Measurements from ENCODE around the gene TEKT5.

Gene TEKT5

DNA sequence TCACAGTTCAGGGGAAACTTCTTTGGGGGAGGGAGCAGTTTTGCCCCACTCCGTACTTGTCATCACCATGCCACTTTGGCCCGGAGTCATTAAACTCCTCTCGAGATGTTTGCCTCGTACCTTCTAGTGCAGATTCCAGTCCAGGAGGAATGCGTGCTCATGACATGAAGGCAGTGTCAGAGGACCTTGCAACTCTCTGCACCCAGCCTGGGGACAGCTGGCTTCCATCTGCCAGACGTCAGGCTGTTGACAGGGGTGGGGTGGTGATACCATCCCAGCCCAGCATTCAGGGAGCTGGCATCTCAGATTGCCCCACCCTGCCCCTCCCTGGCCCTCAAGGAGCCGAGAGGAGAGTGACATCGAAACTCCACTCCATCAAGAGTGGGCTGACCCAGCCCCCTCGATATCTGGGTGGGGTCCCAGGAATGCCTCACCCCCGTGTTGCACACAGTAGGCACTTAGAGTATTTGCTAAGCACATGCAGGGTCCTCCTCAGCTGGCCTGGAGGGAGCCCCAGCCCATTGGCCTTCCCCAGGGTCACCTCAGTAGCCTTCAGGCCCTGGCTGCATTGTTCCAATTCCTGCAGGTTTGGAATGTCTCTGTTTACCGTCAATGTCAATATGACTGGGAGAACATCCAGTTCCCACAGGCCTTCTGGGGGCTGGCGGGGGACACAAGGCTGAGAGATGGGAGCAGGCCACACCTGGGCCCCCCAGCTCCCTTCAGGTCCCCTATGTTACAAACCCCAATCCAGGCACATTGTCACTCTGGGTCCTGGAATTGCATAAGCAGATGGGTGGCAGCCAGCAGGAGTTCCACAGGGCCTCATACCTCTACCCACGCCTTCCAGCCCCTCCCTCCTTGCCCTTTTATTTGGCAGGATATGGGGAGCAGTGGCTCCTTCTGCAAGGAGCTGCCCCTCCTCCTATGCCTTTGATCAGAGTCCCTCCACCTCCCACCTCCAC is 93.0 kb downstream of the TEKT5 start:
- H3K27ac ChIP-seq (ENCODE audit: low read length), result no peak overlapping the region
- no peaks in the 10 kb centered on the region for H3K27me3 ChIP-seq (ENCODE audit: low read depth, low read length)
- peaks cover 5 to 21% of the 10 kb centered on the region in 2 donors for H3K4me1 ChIP-seq (ENCODE audit: control insufficient read depth in 1 of 2, insufficient read depth in 2 of 2, low read length in 2 of 2)
- H3K4me3 ChIP-seq (ENCODE audit: low read depth in 1 of 2, low read length in 2 of 2), result no peak overlapping the region
- no peaks in the 10 kb centered on the region for H3K9me3 ChIP-seq (ENCODE audit: control insufficient read depth in 1 of 2, low read length in 2 of 2)
- H3K36me3 ChIP-seq (ENCODE audit: control insufficient read depth in 1 of 2, insufficient read depth in 2 of 2, low read length in 2 of 2), result no peaks in the 10 kb centered on the region

DNA sequence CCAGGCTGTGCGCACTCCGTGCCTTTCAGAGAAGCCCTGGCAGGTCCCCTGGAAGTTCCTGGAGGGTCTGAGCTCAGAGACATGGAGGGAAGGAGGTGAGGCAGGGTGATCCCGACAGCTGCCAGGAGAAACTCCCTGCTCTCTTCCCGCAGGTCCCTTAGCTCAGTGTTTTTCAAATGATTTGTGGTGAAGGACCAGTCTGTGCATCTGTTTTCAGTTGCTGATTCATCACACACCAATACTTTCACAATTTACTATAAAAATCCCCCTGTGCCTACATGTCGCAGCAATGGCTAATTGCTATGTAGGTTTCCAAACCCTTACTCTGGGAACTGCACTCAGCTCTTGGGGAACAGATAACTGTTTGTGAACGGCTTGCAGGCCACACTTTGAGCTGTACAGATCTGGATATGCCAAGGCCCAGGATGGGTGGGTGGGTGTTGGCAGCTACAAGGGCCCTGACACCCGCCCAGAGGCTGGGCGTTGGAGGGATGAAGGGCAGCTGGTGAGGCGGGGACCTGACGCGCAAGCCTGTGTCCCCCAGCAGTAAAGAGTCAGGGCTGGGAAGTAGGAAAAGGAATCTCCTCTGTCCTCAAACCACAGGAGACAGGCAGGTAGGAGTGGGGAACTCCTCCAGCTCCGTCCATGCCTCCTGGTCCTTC is 93.8 kb downstream of the TEKT5 start:
- Histone ChIP-seq H3K4me1 (ENCODE audit: control insufficient read depth in 1 of 2, insufficient read depth in 2 of 2, low read length in 2 of 2) (peaks cover 5 to 21% of the 10 kb centered on the region in 2 donors), H3K9me3 (ENCODE audit: control insufficient read depth in 1 of 2, low read length in 2 of 2) (no peaks in the 10 kb centered on the region), H3K36me3 (ENCODE audit: control insufficient read depth in 1 of 2, insufficient read depth in 2 of 2, low read length in 2 of 2) (no peaks in the 10 kb centered on the region), H3K27ac (ENCODE audit: low read length) (no peak overlapping the region), H3K27me3 (ENCODE audit: low read depth, low read length) (no peaks in the 10 kb centered on the region), H3K4me3 (ENCODE audit: low read depth in 1 of 2, low read length in 2 of 2) (no peak overlapping the region)

DNA sequence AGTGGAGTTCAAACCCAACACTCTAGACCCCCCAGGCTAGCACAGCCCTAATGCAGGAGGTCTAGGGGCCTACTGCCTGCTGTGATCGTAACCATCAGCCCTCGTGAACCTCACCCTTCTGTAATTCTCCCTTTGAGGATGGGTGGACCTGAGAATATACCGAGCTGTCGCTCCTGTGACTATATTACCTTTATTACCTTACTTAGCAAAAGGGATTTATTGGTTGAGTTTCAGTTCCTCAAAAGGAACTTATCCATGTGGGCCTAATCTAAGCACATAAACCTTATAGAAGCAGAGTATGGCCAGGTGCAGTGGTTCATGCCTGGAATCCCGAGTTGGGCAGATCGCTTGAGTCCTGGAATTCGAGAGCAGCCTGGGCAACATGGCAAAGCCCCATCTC is 95.1 kb downstream of the TEKT5 start:
- Histone ChIP-seq H3K4me3 (ENCODE audit: low read depth in 1 of 2, low read length in 2 of 2) (no peak overlapping the region), H3K27me3 (ENCODE audit: low read depth, low read length) (no peaks in the 10 kb centered on the region), H3K27ac (ENCODE audit: low read length) (no peak overlapping the region), H3K36me3 (ENCODE audit: control insufficient read depth in 1 of 2, insufficient read depth in 2 of 2, low read length in 2 of 2) (no peaks in the 10 kb centered on the region), H3K9me3 (ENCODE audit: control insufficient read depth in 1 of 2, low read length in 2 of 2) (no peaks in the 10 kb centered on the region), H3K4me1 (ENCODE audit: control insufficient read depth in 1 of 2, insufficient read depth in 2 of 2, low read length in 2 of 2) (peaks cover 5 to 21% of the 10 kb centered on the region in 2 donors)

DNA sequence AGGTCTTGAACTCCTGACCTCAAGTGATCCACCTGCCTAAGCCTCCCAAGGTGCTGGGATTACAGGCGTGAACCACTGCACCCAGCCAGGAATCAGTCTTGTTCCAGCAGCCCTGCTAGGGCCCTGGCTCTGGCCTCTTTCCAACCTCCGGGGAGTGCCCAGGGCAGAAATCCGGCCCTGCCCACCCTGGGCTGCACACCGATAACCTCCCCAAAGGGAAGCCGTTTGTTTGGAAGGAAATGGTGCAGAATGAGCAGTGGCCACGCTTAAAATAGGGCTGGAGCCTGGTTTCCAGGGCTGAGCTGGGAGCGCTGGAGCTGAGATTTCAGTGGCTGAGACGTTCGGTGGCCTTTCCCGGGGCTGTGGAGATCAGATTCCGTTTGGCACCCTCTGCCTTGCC is 96.6 kb downstream of the TEKT5 start:
- no peaks in the 10 kb centered on the region for H3K9me3 ChIP-seq (ENCODE audit: control insufficient read depth in 1 of 2, low read length in 2 of 2)
- no peak overlapping the region for H3K4me3 ChIP-seq (ENCODE audit: low read depth in 1 of 2, low read length in 2 of 2)
- no peak overlapping the region for H3K27ac ChIP-seq (ENCODE audit: low read length)
- peaks cover 5 to 21% of the 10 kb centered on the region in 2 donors for H3K4me1 ChIP-seq (ENCODE audit: control insufficient read depth in 1 of 2, insufficient read depth in 2 of 2, low read length in 2 of 2)
- H3K27me3 ChIP-seq (ENCODE audit: low read depth, low read length), result no peaks in the 10 kb centered on the region
- no peaks in the 10 kb centered on the region for H3K36me3 ChIP-seq (ENCODE audit: control insufficient read depth in 1 of 2, insufficient read depth in 2 of 2, low read length in 2 of 2)

DNA sequence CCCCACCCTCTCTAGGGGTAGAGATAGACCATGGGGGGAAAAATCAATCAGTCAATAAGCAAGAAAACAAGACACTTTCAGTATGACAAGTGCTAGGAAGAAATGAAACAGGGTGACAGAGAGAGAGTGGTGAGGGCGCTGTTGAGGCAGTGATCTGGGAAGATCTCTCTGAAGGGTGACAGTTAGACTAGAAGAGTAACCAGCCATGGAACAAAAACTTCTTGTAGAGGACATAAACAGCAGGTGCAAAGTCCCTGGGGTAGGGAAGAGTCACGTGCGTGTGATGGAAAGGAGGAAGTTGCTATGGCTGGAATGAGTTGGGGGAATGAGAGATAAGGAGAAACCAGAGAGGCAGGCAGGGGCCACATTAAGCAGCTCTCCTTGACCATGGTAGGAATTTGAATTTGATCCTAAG is 97.5 kb downstream of the TEKT5 start:
- Histone ChIP-seq H3K27me3 (ENCODE audit: low read depth, low read length) (no peaks in the 10 kb centered on the region), H3K4me1 (ENCODE audit: control insufficient read depth in 1 of 2, insufficient read depth in 2 of 2, low read length in 2 of 2) (peaks cover 5 to 19% of the 10 kb centered on the region in 2 donors), H3K36me3 (ENCODE audit: control insufficient read depth in 1 of 2, insufficient read depth in 2 of 2, low read length in 2 of 2) (no peaks in the 10 kb centered on the region), H3K27ac (ENCODE audit: low read length) (no peak overlapping the region), H3K4me3 (ENCODE audit: low read depth in 1 of 2, low read length in 2 of 2) (no peak overlapping the region), H3K9me3 (ENCODE audit: control insufficient read depth in 1 of 2, low read length in 2 of 2) (no peaks in the 10 kb centered on the region)

DNA sequence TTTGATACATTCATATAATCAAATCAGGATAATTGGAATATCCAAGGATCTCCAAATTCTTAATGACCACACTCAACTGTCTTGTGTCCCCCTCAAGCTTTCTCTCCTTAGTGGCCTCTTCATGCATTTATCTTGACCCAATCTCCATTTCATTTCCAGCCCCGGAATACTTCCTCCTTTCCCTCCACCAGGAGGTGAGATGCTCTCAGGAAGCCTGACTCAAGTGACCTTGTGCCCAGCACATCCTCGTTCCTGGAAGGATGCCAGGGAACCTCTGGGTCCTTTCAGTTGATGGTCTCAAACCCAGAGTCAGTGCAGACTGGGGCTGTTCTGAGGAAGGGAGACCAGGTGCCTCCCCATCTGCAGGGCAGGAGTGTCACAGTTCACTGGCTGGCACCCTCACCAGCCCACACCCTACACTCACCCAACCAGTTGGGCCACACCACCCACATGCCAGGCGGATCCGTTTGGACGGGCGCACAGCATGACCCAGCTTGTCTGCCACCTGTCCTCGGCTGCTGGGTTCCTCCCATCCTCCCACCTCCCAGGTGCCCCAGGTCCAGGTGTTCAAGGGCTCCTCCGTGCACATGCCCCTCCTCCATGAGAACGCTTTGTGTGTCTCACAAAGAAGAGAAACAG is 100.3 kb downstream of the TEKT5 start:
- no peak overlapping the region for H3K27ac ChIP-seq (ENCODE audit: low read length)
- no peak overlapping the region for H3K4me3 ChIP-seq (ENCODE audit: low read depth in 1 of 2, low read length in 2 of 2)
- H3K36me3 ChIP-seq (ENCODE audit: control insufficient read depth in 1 of 2, insufficient read depth in 2 of 2, low read length in 2 of 2), result no peaks in the 10 kb centered on the region
- no peaks in the 10 kb centered on the region for H3K9me3 ChIP-seq (ENCODE audit: control insufficient read depth in 1 of 2, low read length in 2 of 2)
- H3K4me1 ChIP-seq (ENCODE audit: control insufficient read depth in 1 of 2, insufficient read depth in 2 of 2, low read length in 2 of 2), result peaks cover 0 to 3% of the 10 kb centered on the region in 2 donors
- no peaks in the 10 kb centered on the region for H3K27me3 ChIP-seq (ENCODE audit: low read depth, low read length)

DNA sequence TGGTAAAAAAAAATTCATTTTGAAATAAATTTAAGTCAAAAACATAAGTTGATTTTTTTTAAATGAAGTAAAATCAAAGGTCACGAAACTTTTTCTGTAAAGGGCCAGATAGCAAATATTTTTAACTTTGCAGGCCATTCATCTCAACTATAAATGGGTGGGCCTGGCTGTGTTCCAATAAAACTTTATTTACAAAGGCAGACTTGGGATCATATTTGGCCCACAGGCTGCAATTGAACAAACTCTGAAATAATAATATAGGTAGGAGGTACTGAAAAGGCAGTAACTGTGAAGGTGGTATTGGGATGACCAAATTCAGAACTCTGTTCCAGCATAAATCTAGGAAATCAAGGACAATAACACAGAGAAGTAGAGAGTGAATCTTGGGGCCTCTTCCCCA is 102.1 kb downstream of the TEKT5 start:
- Histone ChIP-seq H3K4me3 (ENCODE audit: low read depth in 1 of 2, low read length in 2 of 2) (no peak overlapping the region), H3K27me3 (ENCODE audit: low read depth, low read length) (no peaks in the 10 kb centered on the region), H3K4me1 (ENCODE audit: control insufficient read depth in 1 of 2, insufficient read depth in 2 of 2, low read length in 2 of 2) (no peaks in the 10 kb centered on the region), H3K27ac (ENCODE audit: low read length) (no peak overlapping the region), H3K9me3 (ENCODE audit: control insufficient read depth in 1 of 2, low read length in 2 of 2) (no peaks in the 10 kb centered on the region), H3K36me3 (ENCODE audit: control insufficient read depth in 1 of 2, insufficient read depth in 2 of 2, low read length in 2 of 2) (no peaks in the 10 kb centered on the region)

DNA sequence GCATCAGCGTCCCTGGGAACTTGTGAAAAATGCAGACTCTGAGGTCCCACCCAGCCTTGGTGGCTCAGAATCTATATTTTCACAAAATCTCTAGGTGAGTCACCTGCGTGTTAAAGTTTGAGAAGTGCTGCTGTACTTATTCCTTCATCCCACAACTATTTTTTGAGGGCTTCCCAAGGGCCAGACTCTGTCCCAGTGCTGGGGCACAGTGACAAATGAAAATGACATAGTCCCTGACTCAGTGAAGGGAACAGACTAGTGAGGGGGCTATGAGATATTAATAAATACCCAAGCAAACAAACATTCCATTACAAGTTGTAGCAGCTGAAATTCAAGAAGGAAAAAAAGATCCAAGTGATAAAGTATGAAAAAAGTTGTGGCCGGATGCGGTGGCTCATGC is 104.4 kb downstream of the TEKT5 start:
- Histone ChIP-seq H3K4me3 (ENCODE audit: low read depth in 1 of 2, low read length in 2 of 2) (no peak overlapping the region), H3K9me3 (ENCODE audit: control insufficient read depth in 1 of 2, low read length in 2 of 2) (no peaks in the 10 kb centered on the region), H3K27ac (ENCODE audit: low read length) (no peak overlapping the region), H3K36me3 (ENCODE audit: control insufficient read depth in 1 of 2, insufficient read depth in 2 of 2, low read length in 2 of 2) (no peaks in the 10 kb centered on the region), H3K27me3 (ENCODE audit: low read depth, low read length) (no peaks in the 10 kb centered on the region), H3K4me1 (ENCODE audit: control insufficient read depth in 1 of 2, insufficient read depth in 2 of 2, low read length in 2 of 2) (no peaks in the 10 kb centered on the region)

DNA sequence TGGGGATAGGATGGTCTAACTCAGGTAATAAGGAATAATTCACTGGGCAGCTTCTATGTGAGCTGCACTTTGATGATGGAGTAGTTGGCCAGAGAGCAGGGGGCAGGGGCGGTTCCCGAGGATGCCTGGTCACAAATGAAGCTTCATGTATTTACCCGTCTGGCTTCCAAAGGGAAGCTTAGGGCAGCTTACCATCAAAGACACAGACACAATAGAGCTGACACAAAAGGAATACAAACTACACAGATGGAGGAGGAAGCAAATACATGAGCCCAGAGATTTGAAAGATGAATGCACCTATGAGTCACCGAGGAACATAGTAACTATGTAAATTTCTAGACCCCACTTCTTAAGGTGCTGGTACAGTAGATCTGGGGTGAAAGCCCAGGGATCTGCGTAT is 105.6 kb downstream of the TEKT5 start:
- Histone ChIP-seq H3K36me3 (ENCODE audit: control insufficient read depth in 1 of 2, insufficient read depth in 2 of 2, low read length in 2 of 2) (no peaks in the 10 kb centered on the region), H3K9me3 (ENCODE audit: control insufficient read depth in 1 of 2, low read length in 2 of 2) (no peaks in the 10 kb centered on the region), H3K27me3 (ENCODE audit: low read depth, low read length) (no peaks in the 10 kb centered on the region), H3K27ac (ENCODE audit: low read length) (no peak overlapping the region), H3K4me1 (ENCODE audit: control insufficient read depth in 1 of 2, insufficient read depth in 2 of 2, low read length in 2 of 2) (no peaks in the 10 kb centered on the region), H3K4me3 (ENCODE audit: low read depth in 1 of 2, low read length in 2 of 2) (no peak overlapping the region)

DNA sequence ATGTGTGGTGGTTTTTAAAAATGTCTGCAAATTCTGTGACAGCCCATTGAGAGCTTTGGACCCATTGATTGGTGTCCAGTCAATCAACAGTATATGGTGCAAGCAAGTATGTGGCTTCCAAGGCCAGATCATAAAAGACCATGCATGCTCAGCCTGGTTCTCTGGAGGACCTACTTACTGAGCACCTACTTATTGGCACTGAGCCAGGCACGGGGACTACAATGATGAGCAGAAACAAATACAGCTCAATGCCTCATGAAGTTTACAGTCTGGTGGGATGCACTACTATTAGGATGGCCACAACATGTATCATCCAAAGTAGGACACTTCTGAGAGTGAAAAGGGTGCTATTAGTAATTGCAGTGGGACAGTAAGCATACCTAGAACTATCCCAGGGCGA is 107.1 kb downstream of the TEKT5 start:
- H3K36me3 ChIP-seq (ENCODE audit: control insufficient read depth in 1 of 2, insufficient read depth in 2 of 2, low read length in 2 of 2), result no peaks in the 10 kb centered on the region
- peaks cover 0 to 2% of the 10 kb centered on the region in 2 donors for H3K9me3 ChIP-seq (ENCODE audit: control insufficient read depth in 1 of 2, low read length in 2 of 2)
- H3K27me3 ChIP-seq (ENCODE audit: low read depth, low read length), result no peaks in the 10 kb centered on the region
- H3K4me3 ChIP-seq (ENCODE audit: low read depth in 1 of 2, low read length in 2 of 2), result no peak overlapping the region
- H3K4me1 ChIP-seq (ENCODE audit: control insufficient read depth in 1 of 2, insufficient read depth in 2 of 2, low read length in 2 of 2), result no peaks in the 10 kb centered on the region
- H3K27ac ChIP-seq (ENCODE audit: low read length), result no peak overlapping the region

DNA sequence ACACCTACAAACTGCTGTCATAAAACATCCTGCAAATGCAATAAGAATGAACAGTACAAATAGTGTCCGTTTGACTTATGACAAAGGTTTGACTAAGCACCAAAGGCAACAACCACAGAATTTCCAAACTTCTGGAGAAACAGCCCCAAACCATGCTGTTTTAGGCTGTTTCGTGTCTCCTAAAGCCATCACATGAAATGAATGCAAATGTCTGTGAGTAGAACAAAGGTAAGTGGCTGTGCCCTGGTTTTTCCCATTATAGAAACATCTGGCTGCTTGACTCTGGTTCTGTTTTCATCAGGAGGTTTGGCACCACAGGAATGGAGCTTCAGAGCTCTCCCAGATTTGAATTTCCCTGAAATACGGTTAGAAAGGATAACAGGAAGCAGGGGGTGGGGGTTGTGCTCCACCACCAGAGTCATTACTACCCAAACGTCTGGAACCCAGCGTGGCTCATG is 109.7 kb downstream of the TEKT5 start:
- no peaks in the 10 kb centered on the region for H3K36me3 ChIP-seq (ENCODE audit: control insufficient read depth in 1 of 2, insufficient read depth in 2 of 2, low read length in 2 of 2)
- peaks cover 0 to 2% of the 10 kb centered on the region in 2 donors for H3K9me3 ChIP-seq (ENCODE audit: control insufficient read depth in 1 of 2, low read length in 2 of 2)
- H3K4me3 ChIP-seq (ENCODE audit: low read depth in 1 of 2, low read length in 2 of 2), result no peak overlapping the region
- H3K27me3 ChIP-seq (ENCODE audit: low read depth, low read length), result no peaks in the 10 kb centered on the region
- peaks cover 0 to 7% of the 10 kb centered on the region in 2 donors for H3K4me1 ChIP-seq (ENCODE audit: control insufficient read depth in 1 of 2, insufficient read depth in 2 of 2, low read length in 2 of 2)
- H3K27ac ChIP-seq (ENCODE audit: low read length), result no peak overlapping the region
